Measurements from ENCODE around the gene MYLK.
"Not testable (repeated sequence)": the region's sequence is repeated elsewhere in the genome, so short reads cannot be mapped to it uniquely, and the experiment has no call there.

MYLK gene

DNA sequence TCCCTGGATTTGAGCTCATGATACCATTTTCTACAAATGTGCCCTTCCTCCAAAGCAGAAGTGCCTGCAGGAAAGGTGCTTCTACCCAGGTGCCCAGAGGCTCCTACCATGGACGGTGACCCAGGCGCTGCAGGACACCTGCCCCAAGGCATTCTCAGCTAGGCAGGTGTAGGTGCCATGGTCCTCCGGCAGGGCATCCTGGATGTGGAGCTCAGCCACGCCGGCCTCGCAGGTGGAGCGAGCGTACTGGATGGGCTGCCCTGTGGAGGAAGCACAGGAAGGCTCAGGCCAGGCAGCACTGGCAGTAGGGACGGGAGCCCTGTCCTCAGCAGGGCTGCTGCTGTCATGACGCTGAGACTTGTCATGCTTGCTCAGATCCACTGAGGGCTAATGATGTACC lies 162.1 kb downstream of the MYLK start:
- Mint-ChIP-seq H3K4me1 (ENCODE audit: low read depth in 2 of 2) (peaks cover 0 to 7% of the 10 kb centered on the region in 2 donors), H3K27me3 (peaks cover 11 to 50% of the 10 kb centered on the region in 2 donors), H3K9me3 (no peaks in the 10 kb centered on the region), H3K4me3 (no peak overlapping the region), H3K27ac (no peak overlapping the region), H3K36me3 (ENCODE audit: insufficient read depth) (peaks cover 3% of the 10 kb centered on the region)
- DNase-seq: no peak
- no peak for ATAC-seq (replicated peaks)

DNA sequence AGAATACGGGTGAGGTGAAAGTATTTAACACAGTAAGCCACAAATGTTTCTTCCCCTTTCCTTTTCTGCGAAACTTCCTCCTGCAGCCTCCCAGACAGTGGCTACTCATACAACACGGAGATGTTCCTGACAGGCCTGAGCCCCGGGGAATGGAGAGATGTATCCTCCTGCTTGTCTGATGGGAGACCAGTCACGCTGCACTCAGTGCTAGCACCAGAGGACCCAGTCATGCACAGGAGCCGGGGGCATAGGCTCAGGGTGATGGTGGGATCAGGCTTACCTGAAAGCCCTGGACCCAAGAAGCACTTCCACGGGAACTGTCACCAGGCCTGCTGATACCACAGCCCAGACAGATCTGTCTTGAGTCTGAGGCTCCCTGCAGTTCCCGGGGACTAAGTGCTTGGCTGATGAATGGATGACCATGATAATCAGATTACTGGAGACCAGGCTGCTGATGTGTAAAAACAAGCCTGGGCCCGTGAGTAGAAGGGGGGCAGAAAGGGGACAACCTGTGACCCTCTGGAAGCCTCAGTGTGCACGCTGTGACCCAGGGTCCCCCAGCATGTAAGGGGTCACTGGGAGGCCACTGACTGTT lies 162.9 kb downstream of the MYLK start:
- peaks cover 10 to 42% of the 10 kb centered on the region in 2 donors for H3K27me3 Mint-ChIP-seq
- not testable (repeated sequence) for H3K4me1 Mint-ChIP-seq (ENCODE audit: low read depth in 2 of 2); H3K9me3 Mint-ChIP-seq; ATAC-seq (replicated peaks); DNase-seq; H3K4me3 Mint-ChIP-seq; H3K36me3 Mint-ChIP-seq (ENCODE audit: insufficient read depth)
- peak overlapping the region in 1 of 2 donors; percentile 29 for H3K27ac Mint-ChIP-seq

DNA sequence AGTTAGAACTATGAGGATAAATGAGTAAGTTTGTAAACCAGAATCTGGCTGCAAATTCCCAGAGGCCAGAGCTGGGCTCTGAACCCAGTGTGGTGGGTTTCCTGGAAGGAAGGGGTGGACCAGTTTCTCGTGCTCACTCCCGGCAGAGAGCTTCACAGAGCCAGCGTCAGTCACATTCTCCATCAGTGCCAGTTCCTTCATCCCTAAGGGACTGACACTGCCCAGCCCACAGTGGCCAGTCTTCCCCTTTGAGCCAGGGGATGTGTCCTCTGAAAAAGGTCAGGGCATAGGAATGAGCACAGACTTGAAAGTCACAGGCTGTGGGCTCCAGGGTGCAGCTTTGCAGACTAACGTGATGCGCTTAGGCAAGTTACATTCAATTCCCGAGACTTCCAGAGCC lies 163.5 kb downstream of the MYLK start:
- ATAC-seq (replicated peaks): no peak
- peaks cover 0 to 7% of the 10 kb centered on the region in 2 donors for H3K4me1 Mint-ChIP-seq (ENCODE audit: low read depth in 2 of 2)
- peaks cover 7 to 37% of the 10 kb centered on the region in 2 donors for H3K27me3 Mint-ChIP-seq
- no peak overlapping the region for H3K4me3 Mint-ChIP-seq
- H3K27ac Mint-ChIP-seq: peak overlapping the region in 1 of 2 donors; percentile 29
- DNase-seq: no peak
- no peaks in the 10 kb centered on the region for H3K9me3 Mint-ChIP-seq
- peaks cover 3% of the 10 kb centered on the region for H3K36me3 Mint-ChIP-seq (ENCODE audit: insufficient read depth)

DNA sequence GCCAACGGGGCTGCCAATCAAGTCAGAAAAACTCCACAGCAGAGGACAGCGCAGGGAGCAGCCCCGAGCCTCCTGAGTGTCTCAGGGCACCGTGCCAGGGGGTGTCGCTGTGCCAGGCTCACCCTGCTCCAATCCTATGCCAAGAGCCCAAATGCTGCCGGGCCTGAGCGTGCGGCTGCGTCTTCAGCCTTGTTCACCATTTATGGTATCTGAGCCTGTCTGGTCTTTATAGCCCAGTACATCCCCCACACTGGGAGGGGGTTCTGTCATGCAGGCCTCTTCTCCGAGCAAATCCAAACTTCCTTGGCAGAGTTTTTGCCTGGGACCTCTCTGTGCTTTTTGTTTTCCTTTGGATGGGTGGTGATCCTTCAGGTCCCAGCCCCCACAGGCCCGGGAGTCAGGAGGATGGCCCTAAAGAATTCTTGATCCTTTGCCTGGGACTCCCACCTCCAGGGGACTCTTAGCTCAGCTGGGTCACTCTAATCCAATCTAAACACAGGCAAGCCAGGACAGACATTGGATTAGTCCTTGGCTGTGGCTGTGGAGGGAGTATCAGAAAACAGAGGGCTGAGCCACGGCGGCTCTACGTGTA lies 164.2 kb downstream of the MYLK start:
- Mint-ChIP-seq H3K27me3 (peaks cover 7 to 30% of the 10 kb centered on the region in 2 donors), H3K27ac (no peak overlapping the region), H3K36me3 (ENCODE audit: insufficient read depth) (peaks cover 3% of the 10 kb centered on the region), H3K9me3 (no peaks in the 10 kb centered on the region), H3K4me1 (ENCODE audit: low read depth in 2 of 2) (peaks cover 0 to 7% of the 10 kb centered on the region in 2 donors), H3K4me3 (no peak overlapping the region)
- DNase-seq (no peak), ATAC-seq (replicated peaks) (no peak)

DNA sequence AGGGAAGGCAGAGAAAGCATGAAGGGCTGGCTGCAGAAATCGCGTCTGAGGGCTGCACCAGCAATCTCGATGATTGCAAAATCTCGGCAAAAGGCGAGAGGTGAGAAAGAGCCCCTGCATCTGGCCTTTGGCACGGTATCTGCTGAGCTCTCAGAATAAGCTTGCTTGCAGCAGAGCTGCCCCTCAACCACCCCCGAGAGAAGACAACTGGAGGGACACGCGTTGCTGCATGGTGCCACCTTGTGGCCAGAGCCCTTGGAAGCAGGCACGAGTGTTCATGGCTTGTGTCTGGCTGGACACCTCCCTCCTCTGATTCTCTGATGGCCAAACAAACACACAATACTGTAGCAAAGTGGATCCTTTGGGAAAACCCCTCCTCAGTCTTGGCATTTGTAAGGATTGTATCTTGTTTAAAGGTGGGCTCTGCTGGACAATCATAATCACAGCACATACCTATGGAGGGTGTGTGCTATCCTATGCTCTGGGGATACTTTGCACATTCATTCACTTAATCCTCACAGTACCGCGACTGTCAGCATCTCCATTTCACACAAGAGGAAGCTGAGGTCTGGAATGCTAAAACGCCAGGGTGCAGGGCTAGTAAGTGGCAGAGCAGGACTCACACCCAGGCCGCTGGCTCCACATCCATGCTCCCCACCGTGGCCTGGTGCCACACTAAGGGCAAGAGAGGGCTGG lies 164.9 kb downstream of the MYLK start:
- H3K9me3 Mint-ChIP-seq; H3K27ac Mint-ChIP-seq; H3K4me1 Mint-ChIP-seq (ENCODE audit: low read depth in 2 of 2); H3K4me3 Mint-ChIP-seq; H3K36me3 Mint-ChIP-seq (ENCODE audit: insufficient read depth): not testable (repeated sequence)
- ATAC-seq (replicated peaks) (peak; percentile 48), DNase-seq (peak; percentile 17 to 29 (median 23))
- H3K27me3 Mint-ChIP-seq: peaks cover 7 to 22% of the 10 kb centered on the region in 2 donors

DNA sequence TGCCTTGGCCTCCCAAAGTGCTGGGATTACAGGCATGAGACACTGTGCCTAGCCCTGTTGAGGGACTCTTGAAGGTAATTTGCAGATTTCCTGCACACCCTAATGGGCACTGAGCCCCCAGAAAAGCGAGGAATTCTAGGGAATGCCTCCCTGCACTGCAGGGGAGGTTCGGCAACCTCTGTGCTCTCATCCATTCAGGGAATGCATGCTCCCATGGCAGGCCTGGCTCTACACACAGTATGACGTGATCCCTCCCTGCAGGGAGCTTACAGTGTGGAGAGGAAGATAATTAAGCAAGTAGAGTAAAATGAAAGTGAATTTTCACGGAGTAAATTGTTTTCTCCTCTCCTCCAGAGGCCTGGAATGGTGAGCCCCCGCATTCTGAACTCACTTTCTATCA lies 166.0 kb downstream of the MYLK start:
- DNase-seq (no peak), ATAC-seq (replicated peaks) (no peak)
- Mint-ChIP-seq H3K27ac (no peak overlapping the region), H3K4me1 (ENCODE audit: low read depth in 2 of 2) (peaks cover 0 to 4% of the 10 kb centered on the region in 2 donors), H3K4me3 (no peak overlapping the region), H3K27me3 (peaks cover 14 to 31% of the 10 kb centered on the region in 2 donors), H3K9me3 (no peaks in the 10 kb centered on the region), H3K36me3 (ENCODE audit: insufficient read depth) (peaks cover 3% of the 10 kb centered on the region)

DNA sequence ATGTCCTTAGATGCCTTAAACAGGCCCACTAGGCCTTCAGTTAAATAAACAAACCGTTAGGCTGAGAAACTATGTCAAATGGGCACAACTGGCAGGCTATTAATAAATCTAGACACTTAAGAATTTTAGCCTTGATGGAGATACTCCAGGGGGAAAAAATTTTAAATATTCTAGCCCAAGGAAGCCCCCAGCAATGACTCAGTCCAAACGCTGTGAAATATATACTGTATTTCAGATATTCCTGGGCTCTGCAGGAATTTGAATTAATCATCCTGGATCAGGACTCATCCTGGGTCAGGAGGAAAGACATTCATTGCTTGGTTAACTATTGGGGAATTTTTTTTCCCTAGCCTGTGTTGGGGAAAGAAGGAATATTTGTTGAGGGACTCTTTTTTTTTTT lies 166.7 kb downstream of the MYLK start:
- not testable (repeated sequence) for H3K4me3 Mint-ChIP-seq; ATAC-seq (replicated peaks); H3K4me1 Mint-ChIP-seq (ENCODE audit: low read depth in 2 of 2); H3K36me3 Mint-ChIP-seq (ENCODE audit: insufficient read depth); H3K9me3 Mint-ChIP-seq; DNase-seq
- H3K27ac Mint-ChIP-seq: peak overlapping the region in 1 of 2 donors; percentile 35
- H3K27me3 Mint-ChIP-seq: peaks cover 19 to 35% of the 10 kb centered on the region in 2 donors

DNA sequence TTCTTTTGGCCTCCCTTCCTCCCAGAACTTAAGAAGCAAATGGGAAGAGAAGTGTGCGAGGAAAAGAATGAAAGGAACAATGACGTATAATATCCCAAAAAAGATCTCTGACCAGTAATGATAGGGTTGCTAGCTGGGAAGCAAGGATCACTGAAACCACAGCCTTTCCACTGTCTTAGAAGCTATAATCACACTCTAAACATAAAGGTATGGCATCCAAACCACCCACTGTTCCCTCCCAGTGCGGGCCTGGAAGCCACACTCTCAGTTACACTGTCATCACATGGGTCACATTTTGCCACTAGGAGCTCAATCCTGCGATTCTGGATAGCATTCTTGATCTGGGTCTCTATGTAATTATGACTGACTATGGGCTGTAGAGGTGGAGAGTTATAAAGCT lies 167.7 kb downstream of the MYLK start:
- Mint-ChIP-seq H3K4me3 (no peak overlapping the region), H3K4me1 (ENCODE audit: low read depth in 2 of 2) (peaks cover 0 to 4% of the 10 kb centered on the region in 2 donors), H3K27me3 (peaks cover 16 to 27% of the 10 kb centered on the region in 2 donors), H3K36me3 (ENCODE audit: insufficient read depth) (peaks cover 3% of the 10 kb centered on the region), H3K9me3 (no peaks in the 10 kb centered on the region), H3K27ac (no peak overlapping the region)
- no peak for ATAC-seq (replicated peaks)
- DNase-seq: no peak

DNA sequence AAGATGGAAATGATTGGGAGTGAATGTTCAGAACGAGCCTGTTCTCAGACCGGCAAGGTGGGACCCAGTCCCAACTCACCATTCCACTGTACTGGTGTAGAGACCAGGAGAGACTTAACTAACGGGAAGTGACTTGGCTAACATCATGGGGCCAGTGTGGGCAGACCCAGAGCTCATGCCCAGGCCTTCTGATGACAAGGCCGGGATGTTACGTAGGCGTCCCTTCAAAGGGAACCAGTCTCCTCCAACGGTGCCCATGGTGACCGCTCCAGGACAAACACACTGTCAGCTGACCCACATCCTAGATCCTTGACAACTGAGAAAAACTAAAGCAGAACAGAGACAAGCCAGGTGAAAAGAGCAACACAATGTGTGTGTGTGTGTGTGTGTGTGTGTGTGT lies 170.9 kb downstream of the MYLK start:
- H3K4me3 Mint-ChIP-seq: no peak overlapping the region
- no peak for DNase-seq
- no peak for ATAC-seq (replicated peaks)
- H3K36me3 Mint-ChIP-seq (ENCODE audit: insufficient read depth): no peaks in the 10 kb centered on the region
- peaks cover 16% of the 10 kb centered on the region in 2 donors for H3K27me3 Mint-ChIP-seq
- no peaks in the 10 kb centered on the region for H3K4me1 Mint-ChIP-seq (ENCODE audit: low read depth in 2 of 2)
- no peaks in the 10 kb centered on the region for H3K9me3 Mint-ChIP-seq
- H3K27ac Mint-ChIP-seq: no peak overlapping the region

DNA sequence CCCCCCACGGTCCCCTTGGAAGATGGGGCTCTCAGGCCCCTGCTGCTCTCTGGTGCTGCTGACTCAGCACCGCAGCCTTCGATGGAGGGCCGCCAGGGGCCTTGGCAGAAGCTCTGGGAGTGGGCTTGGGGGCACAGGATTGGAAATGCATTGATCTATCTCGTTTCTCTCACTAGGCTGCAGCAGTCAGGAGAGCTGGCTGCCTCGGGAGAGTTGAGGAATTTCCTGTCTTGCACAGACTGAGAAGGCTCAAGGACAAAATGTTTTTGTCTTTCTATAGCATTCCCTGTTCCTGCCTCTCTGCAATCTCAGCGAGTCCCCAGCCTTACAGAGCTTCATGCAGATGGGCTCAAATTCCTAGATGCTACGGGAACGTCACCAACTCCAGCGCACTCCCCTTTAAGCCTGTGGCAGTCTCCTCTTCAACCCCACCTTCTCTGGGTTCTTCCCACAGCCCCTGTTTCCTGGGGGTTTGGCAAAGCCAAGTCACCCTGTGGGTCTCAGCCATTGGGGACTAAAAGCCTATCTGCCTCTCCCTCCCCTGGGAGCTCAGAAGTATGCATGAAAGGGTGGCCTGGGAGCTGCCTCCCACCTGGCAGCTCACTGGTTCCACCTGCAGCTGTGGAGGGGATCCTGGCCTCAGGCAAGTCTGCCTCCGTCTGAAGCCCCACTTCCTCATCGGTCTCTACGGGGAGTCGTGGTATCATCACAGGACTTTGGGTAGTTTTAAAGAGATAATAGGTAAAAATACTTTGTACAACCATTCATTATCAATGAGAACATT lies 171.9 kb downstream of the MYLK start:
- no peaks in the 10 kb centered on the region for H3K9me3 Mint-ChIP-seq
- DNase-seq (no peak), ATAC-seq (replicated peaks) (no peak)
- no peaks in the 10 kb centered on the region for H3K36me3 Mint-ChIP-seq (ENCODE audit: insufficient read depth)
- no peaks in the 10 kb centered on the region for H3K4me1 Mint-ChIP-seq (ENCODE audit: low read depth in 2 of 2)
- no peak overlapping the region for H3K27ac Mint-ChIP-seq
- peaks cover 16% of the 10 kb centered on the region in 2 donors for H3K27me3 Mint-ChIP-seq
- H3K4me3 Mint-ChIP-seq: no peak overlapping the region

DNA sequence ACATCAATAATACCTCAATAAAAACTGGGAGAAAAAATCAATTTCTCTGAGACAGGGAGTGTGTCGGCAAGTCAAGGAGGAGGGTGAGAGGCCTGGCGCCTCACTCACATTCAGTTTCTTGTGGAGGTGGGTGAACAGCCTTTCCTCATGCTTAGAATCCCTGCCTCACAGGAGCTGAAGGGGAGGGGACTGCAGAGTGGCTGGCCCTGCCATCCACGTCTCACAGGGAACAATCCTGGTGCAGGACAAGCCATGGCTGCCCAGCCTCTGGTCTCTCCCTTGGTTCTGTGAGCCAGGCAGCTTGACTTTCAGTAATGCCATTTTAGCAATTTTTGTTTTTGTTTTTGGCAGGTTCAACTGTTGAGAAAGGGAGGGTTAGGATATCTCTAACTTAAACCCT lies 172.8 kb downstream of the MYLK start:
- Mint-ChIP-seq H3K36me3 (ENCODE audit: insufficient read depth) (no peaks in the 10 kb centered on the region), H3K4me3 (no peak overlapping the region), H3K27ac (no peak overlapping the region), H3K9me3 (no peaks in the 10 kb centered on the region), H3K27me3 (peaks cover 16% of the 10 kb centered on the region in 2 donors), H3K4me1 (ENCODE audit: low read depth in 2 of 2) (no peaks in the 10 kb centered on the region)
- no peak for DNase-seq
- ATAC-seq (replicated peaks): no peak

DNA sequence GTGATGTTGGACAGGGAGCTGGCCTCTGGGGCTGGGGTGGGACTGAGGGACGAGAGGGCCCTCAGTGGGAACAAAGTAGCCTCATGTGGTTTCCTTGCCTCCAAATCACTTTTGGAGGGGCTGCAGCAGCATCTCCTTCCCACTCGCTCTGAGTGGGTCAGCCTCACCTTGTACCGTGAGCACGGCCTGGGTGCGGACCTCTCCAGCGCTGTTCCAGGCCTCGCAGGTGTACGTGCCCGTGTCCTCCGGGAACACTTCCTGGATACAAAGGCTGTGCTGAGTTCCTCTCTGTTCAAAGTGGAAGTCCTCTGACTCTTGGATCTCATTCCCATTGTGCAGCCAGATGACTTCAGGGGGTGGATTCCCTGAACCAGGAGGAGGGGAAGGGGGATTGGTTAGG lies 175.6 kb downstream of the MYLK start:
- Mint-ChIP-seq H3K27ac (no peak overlapping the region), H3K9me3 (no peaks in the 10 kb centered on the region), H3K36me3 (ENCODE audit: insufficient read depth) (no peaks in the 10 kb centered on the region), H3K4me3 (no peak overlapping the region), H3K27me3 (peaks cover 13 to 18% of the 10 kb centered on the region in 2 donors), H3K4me1 (ENCODE audit: low read depth in 2 of 2) (no peaks in the 10 kb centered on the region)
- DNase-seq: no peak
- no peak for ATAC-seq (replicated peaks)

DNA sequence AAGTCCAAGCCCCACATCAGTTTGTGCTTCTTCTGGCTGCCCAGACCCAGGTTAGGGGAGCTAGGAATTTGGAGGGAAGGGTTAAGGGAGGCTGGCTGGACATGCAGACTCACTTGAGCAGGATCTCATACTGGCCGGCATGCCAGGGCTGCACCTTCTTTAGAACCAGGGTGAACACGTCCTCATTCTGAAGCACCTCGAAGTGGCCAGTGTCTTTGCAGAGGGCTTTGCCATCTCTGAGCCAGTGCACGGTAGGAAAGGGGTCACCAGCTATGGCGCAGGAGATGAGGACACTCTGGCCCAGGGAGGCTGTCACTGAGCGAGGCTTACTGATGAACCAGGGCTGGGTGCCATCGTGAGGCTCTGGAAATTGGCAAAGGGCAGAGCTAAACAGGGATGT lies 176.5 kb downstream of the MYLK start:
- not testable (repeated sequence) for H3K4me1 Mint-ChIP-seq (ENCODE audit: low read depth in 2 of 2); H3K36me3 Mint-ChIP-seq (ENCODE audit: insufficient read depth); ATAC-seq (replicated peaks); H3K27ac Mint-ChIP-seq; H3K4me3 Mint-ChIP-seq; H3K9me3 Mint-ChIP-seq; DNase-seq
- H3K27me3 Mint-ChIP-seq: peaks cover 4 to 16% of the 10 kb centered on the region in 2 donors

All from effector memory CD8-positive, alpha-beta T cell (primary cell).